Glomerular endothelial cell (primary cell): ENCODE measurements around the gene ADH4. TPM values are rescaled to one million over a fixed set of nuclear protein-coding genes. Genes with fewer than 3 reads are reported as not detected.
"Not testable (repeated sequence)": the region's sequence is repeated elsewhere in the genome, so short reads cannot be mapped to it uniquely, and the experiment has no call there.

ENCODE experiments used
- DNase-seq: peaks from one replicate; pipeline ENCODE4 v3.0.0-alpha.2; 2011; ENCODE audit warnings: low read depth, low spot score; ENCODE audit errors: extremely low read depth
- total RNA-seq: library from RNA; depleted of rRNA; stranded (reverse); fragments of >200 nt; gene quantifications from 2 replicates; pipeline ENCODE4 v1.2.3, GENCODE V29; 2015

Gene ADH4
- not detected in 2 replicates for total RNA-seq

- DNase-seq: no peak
These were observed at the start of gene ADH4 for GRCh38 chr4:99144070-99144469. ADH4 (minus strand) TSS chr4:99144297; CDS start chr4:99144222, 75 bp downstream.

- DNase-seq: no peak
These were observed 46.2 kb upstream of the ADH4 start for GRCh38 chr4:99190336-99190735.

- DNase-seq: not testable (repeated sequence)
These were observed 45.8 kb upstream of the ADH4 start for GRCh38 chr4:99189900-99190299.

- DNase-seq: no peak
These were observed 41.9 kb upstream of the ADH4 start for GRCh38 chr4:99186029-99186428.

- no peak for DNase-seq
These were observed 41.5 kb upstream of the ADH4 start for GRCh38 chr4:99185581-99185980.

GRCh38 chr4:99180382-99181070 lies 36.4 kb upstream of the ADH4 start:
- DNase-seq: no peak

- DNase-seq: no peak
These were observed 35.5 kb upstream of the ADH4 start for GRCh38 chr4:99179626-99180025.

GRCh38 chr4:99179178-99179577 lies 35.1 kb upstream of the ADH4 start:
- DNase-seq: no peak

GRCh38 chr4:99166544-99166943 lies 22.4 kb upstream of the ADH4 start:
- DNase-seq: no peak

GRCh38 chr4:99165978-99166377 lies 21.9 kb upstream of the ADH4 start:
- no peak for DNase-seq

GRCh38 chr4:99161373-99162099 lies 17.4 kb upstream of the ADH4 start:
- DNase-seq: no peak

GRCh38 chr4:99159699-99160098 lies 15.6 kb upstream of the ADH4 start:
- DNase-seq: no peak

GRCh38 chr4:99157478-99157935 lies 13.4 kb upstream of the ADH4 start:
- DNase-seq: no peak

- no peak for DNase-seq
These were observed 12.9 kb upstream of the ADH4 start for GRCh38 chr4:99156992-99157391.

- DNase-seq: no peak
These were observed 10.7 kb upstream of the ADH4 start for GRCh38 chr4:99154658-99155342.

- no peak for DNase-seq
These were observed 7.9 kb upstream of the ADH4 start for GRCh38 chr4:99151995-99152394.

GRCh38 chr4:99151452-99151851 lies 7.4 kb upstream of the ADH4 start:
- no peak for DNase-seq

GRCh38 chr4:99149426-99150019 lies 5.4 kb upstream of the ADH4 start:
- no peak for DNase-seq

- no peak for DNase-seq
These were observed 4.5 kb upstream of the ADH4 start for GRCh38 chr4:99148550-99148949.

GRCh38 chr4:99144587-99144986 lies 490 bp upstream of the ADH4 start:
- no peak for DNase-seq

- no peak for DNase-seq
These were observed 7.8 kb downstream of the ADH4 start for GRCh38 chr4:99136329-99136728.
